H1 (cell line): ENCODE results near the gene FOLR1. TPM values are rescaled to one million over a fixed set of nuclear protein-coding genes. Genes with fewer than 3 reads are reported as not detected.

Experiments
- ATF3 ChIP-seq: IDR thresholded peaks from 2 replicates; pipeline ENCODE4 v1.6.1; 2011; ENCODE audit warnings: low read depth, mild to moderate bottlenecking, low read length; ENCODE audit not compliant: insufficient read depth
- CBX5 ChIP-seq: fragments of 300-800, 300-1000 bp; sonication (generic); IDR thresholded peaks from 2 replicates; pipeline ENCODE4 v1.7.1; 2016; ENCODE audit warnings: antibody characterized with exemption, low read length, low read depth
- CHD2 ChIP-seq: IDR thresholded peaks from 2 replicates; pipeline ENCODE4 v1.6.1; 2012; ENCODE audit warnings: low read length, improper control_type of control experiment
- CTCF ChIP-seq, 3 experiments: IDR thresholded peaks; 1 replicate in 2 of 3; 2 replicates in 1 of 3; pipeline versions ENCODE4 v1.5.1 to v1.6.1; 2011; ENCODE audit warnings: low read length in 3 of 3, mild to moderate bottlenecking in 3 of 3, inconsistent platforms in 2 of 3, low read depth in 1 of 3, moderate library complexity in 1 of 3; ENCODE audit not compliant: insufficient read depth in 1 of 3; ENCODE audit errors: control extremely low read depth in 1 of 3
- SP1 ChIP-seq: IDR thresholded peaks from 2 replicates; pipeline ENCODE4 v1.6.1; 2011; ENCODE audit warnings: low read depth, low read length
- polyA plus RNA-seq, 7 experiments: library from polyadenylated mRNA; depleted of rRNA in 3 of 7; stranded (reverse) in 5 of 7; unstranded in 2 of 7; fragments of >200 nt in 5 of 7; fragments of 200-250 nt in 2 of 7; gene quantifications; 1 replicate in 5 of 7; 2 replicates in 1 of 7; 4 replicates in 1 of 7; pipeline versions ENCODE4 v1.2.1 to v1.2.3, GENCODE V29; 2011 to 2013; ENCODE audit warnings: missing spikeins in 2 of 7, mixed read lengths in 2 of 7
- total RNA-seq: library from RNA; stranded (reverse); fragmentation: NEBNext Ultra II Directional; extraction: Animal tissue kit (Norgen Biotek cat#: 25700); gene quantifications from 2 replicates; pipeline ENCODE4 v1.2.1, GENCODE V29; 2021

FOLR1 gene
- total and polyA plus RNA-seq, 2 of the 8 experiments (the other 6 are each of a cell fraction or from before 2014, with no cell fraction given), result 1.3 TPM; not detected in 1

GRCh38 chr11:72203163-72203562 lies 11.2 kb downstream of the FOLR1 start (continued):
- TF ChIP-seq CTCF (IDR thresholded peaks at IDR 0.05; ENCODE audit: control extremely low read depth in 1 of 3, insufficient read depth in 1 of 3, low read depth in 1 of 3, low read length in 3 of 3), result no peak
- TF ChIP-seq ATF3, result no peak
- no peak for TF ChIP-seq SP1
- TF ChIP-seq CBX5, result no peak
- no peak for TF ChIP-seq CHD2
